Measurements from ENCODE around the gene ARSI.

Gene ARSI

GRCh38 chr5:150333400-150333799 is 30.7 kb upstream of the ARSI start:
- H3K27me3 ChIP-seq (ENCODE audit: control insufficient read depth, low read length): peaks cover 12% of the 10 kb centered on the region; the same call in 1 of the 2 replicates
- H3K4me2 ChIP-seq (ENCODE audit: low read length): no peak overlapping the region
- no peaks in the 10 kb centered on the region for H3K4me1 ChIP-seq (ENCODE audit: control insufficient read depth, low read length)
- no peaks in the 10 kb centered on the region for H3F3A ChIP-seq (ENCODE audit: control insufficient read depth, insufficient read depth)
- H3K27ac ChIP-seq (ENCODE audit: low read depth, low read length): no peak overlapping the region
- no peaks in the 10 kb centered on the region for H3K9me3 ChIP-seq (ENCODE audit: control insufficient read depth, insufficient read depth, low read length)
- H3K4me3 ChIP-seq (ENCODE audit: low read length): no peak overlapping the region
- H3K36me3 ChIP-seq (ENCODE audit: control insufficient read depth, low read length): no peaks in the 10 kb centered on the region
- no peaks in the 10 kb centered on the region for H3K9me2 ChIP-seq (replicated peaks; ENCODE audit: control insufficient read depth, low read length)
- no peaks in the 10 kb centered on the region for H3K79me2 ChIP-seq (ENCODE audit: control insufficient read depth, low read length)
- TF ChIP-seq EZH2phosphoT487 (IDR thresholded peaks at IDR 0.05; ENCODE audit: borderline replicate concordance, low read length) (no peak), CTCF (IDR thresholded peaks at IDR 0.05; ENCODE audit: low read depth, low read length, poor library complexity, severe bottlenecking) (no peak)
- H4K20me1 ChIP-seq (ENCODE audit: control insufficient read depth, insufficient read depth, low read depth, low read length): no peaks in the 10 kb centered on the region

- Histone ChIP-seq H3K36me3 (ENCODE audit: control insufficient read depth, low read length) (no peaks in the 10 kb centered on the region), H3F3A (ENCODE audit: control insufficient read depth, insufficient read depth) (no peaks in the 10 kb centered on the region), H3K9me2 (replicated peaks; ENCODE audit: control insufficient read depth, low read length) (no peaks in the 10 kb centered on the region), H3K9me3 (ENCODE audit: control insufficient read depth, insufficient read depth, low read length) (no peaks in the 10 kb centered on the region), H3K4me3 (ENCODE audit: low read length) (no peak overlapping the region), H3K79me2 (ENCODE audit: control insufficient read depth, low read length) (no peaks in the 10 kb centered on the region), H3K27ac (ENCODE audit: low read depth, low read length) (no peak overlapping the region), H3K4me1 (ENCODE audit: control insufficient read depth, low read length) (no peaks in the 10 kb centered on the region), H4K20me1 (ENCODE audit: control insufficient read depth, insufficient read depth, low read depth, low read length) (no peaks in the 10 kb centered on the region), H3K27me3 (ENCODE audit: control insufficient read depth, low read length) (peaks cover 8% of the 10 kb centered on the region; the same call in 1 of the 2 replicates), H3K4me2 (ENCODE audit: low read length) (no peak overlapping the region)
- TF ChIP-seq EZH2phosphoT487 (IDR thresholded peaks at IDR 0.05; ENCODE audit: borderline replicate concordance, low read length) (no peak), CTCF (IDR thresholded peaks at IDR 0.05; ENCODE audit: low read depth, low read length, poor library complexity, severe bottlenecking) (no peak)
Measured at GRCh38 chr5:150329881-150330876, 27.5 kb upstream of the ARSI start.

GRCh38 chr5:150329038-150329437 is 26.3 kb upstream of the ARSI start:
- Histone ChIP-seq H3K9me3 (ENCODE audit: control insufficient read depth, insufficient read depth, low read length) (no peaks in the 10 kb centered on the region), H3K9me2 (replicated peaks; ENCODE audit: control insufficient read depth, low read length) (no peaks in the 10 kb centered on the region), H3F3A (ENCODE audit: control insufficient read depth, insufficient read depth) (no peaks in the 10 kb centered on the region), H3K4me3 (ENCODE audit: low read length) (no peak overlapping the region), H3K36me3 (ENCODE audit: control insufficient read depth, low read length) (no peaks in the 10 kb centered on the region), H4K20me1 (ENCODE audit: control insufficient read depth, insufficient read depth, low read depth, low read length) (no peaks in the 10 kb centered on the region), H3K79me2 (ENCODE audit: control insufficient read depth, low read length) (no peaks in the 10 kb centered on the region), H3K27me3 (ENCODE audit: control insufficient read depth, low read length) (peaks cover 5% of the 10 kb centered on the region; the same call in 1 of the 2 replicates), H3K27ac (ENCODE audit: low read depth, low read length) (no peak overlapping the region), H3K4me1 (ENCODE audit: control insufficient read depth, low read length) (no peaks in the 10 kb centered on the region), H3K4me2 (ENCODE audit: low read length) (no peak overlapping the region)
- TF ChIP-seq EZH2phosphoT487 (IDR thresholded peaks at IDR 0.05; ENCODE audit: borderline replicate concordance, low read length) (no peak), CTCF (IDR thresholded peaks at IDR 0.05; ENCODE audit: low read depth, low read length, poor library complexity, severe bottlenecking) (no peak)
